HepG2 (cell line): ENCODE measurements around the gene PSD4. TPM values are rescaled to one million over a fixed set of nuclear protein-coding genes. Genes with fewer than 3 reads are reported as not detected.

Source experiments
- AGO2 ChIP-seq: fragments of 200-400 bp; formaldehyde crosslinking; optimal IDR thresholded peaks from 2 replicates; pipeline ENCODE3; 2017; ENCODE audit warnings: mild to moderate bottlenecking, low read depth, low read length, moderate library complexity
- ATF4 ChIP-seq, 2 experiments: fragments of 450-650 bp in 1 of 2; sonication (generic) in 1 of 2; formaldehyde crosslinking; IDR thresholded peaks; 2 replicates each; pipeline versions ENCODE4 v1.5.0 to v1.8.0; 2020 to 2022; ENCODE audit warnings: mild to moderate bottlenecking in 1 of 2, missing genetic modification reagents in 1 of 2
- FIP1L1 ChIP-seq: fragments of 200-400 bp; formaldehyde crosslinking; IDR thresholded peaks from 2 replicates; pipeline ENCODE4 v1.6.1; 2018; ENCODE audit warnings: low read depth, mild to moderate bottlenecking, low read length, moderate library complexity, borderline replicate concordance; ENCODE audit not compliant: insufficient read depth
- NRL ChIP-seq: sonication (generic); formaldehyde crosslinking; IDR thresholded peaks from 2 replicates; pipeline ENCODE4 v1.5.0; 2020; ENCODE audit warnings: missing genetic modification reagents, mild to moderate bottlenecking, moderate library complexity, borderline replicate concordance
- POGZ ChIP-seq: sonication (generic); formaldehyde crosslinking; IDR thresholded peaks from 2 replicates; pipeline ENCODE4 v1.4.0; 2020; ENCODE audit warnings: mild to moderate bottlenecking, missing genetic modification reagents
- POLR2A ChIP-seq, 2 experiments: IDR thresholded peaks; 2 replicates each; pipeline ENCODE4 v1.6.1; 2011; ENCODE audit warnings: low read depth in 2 of 2, low read length in 2 of 2, mild to moderate bottlenecking in 1 of 2, moderate library complexity in 1 of 2; ENCODE audit not compliant: insufficient read depth in 1 of 2
- SETDB1 ChIP-seq: sonication (generic); formaldehyde crosslinking; IDR thresholded peaks from 2 replicates; pipeline ENCODE4 v1.5.1; 2020; ENCODE audit warnings: missing genetic modification reagents, mild to moderate bottlenecking, borderline replicate concordance
- SIN3A ChIP-seq: IDR thresholded peaks from 2 replicates; pipeline ENCODE4 v1.6.1; 2011; ENCODE audit warnings: low read depth, mild to moderate bottlenecking, control low read depth, low read length, borderline replicate concordance
- SNAPC4 ChIP-seq: sonication (generic); formaldehyde crosslinking; IDR thresholded peaks from 2 replicates; pipeline ENCODE4 v1.4.0; 2020; ENCODE audit warnings: mild to moderate bottlenecking, missing genetic modification reagents
- SP140L ChIP-seq: sonication (generic); formaldehyde crosslinking; IDR thresholded peaks from 2 replicates; pipeline ENCODE4 v1.4.0; 2020; ENCODE audit warnings: missing genetic modification reagents, borderline replicate concordance
- TFAP4 ChIP-seq: sonication (generic); IDR thresholded peaks from 2 replicates; pipeline ENCODE4 v1.6.1; 2016; ENCODE audit warnings: low read depth, borderline replicate concordance
- ZBTB14 ChIP-seq: sonication (generic); formaldehyde crosslinking; IDR thresholded peaks from 2 replicates; pipeline ENCODE4 v1.4.0; 2020; ENCODE audit warnings: missing genetic modification reagents
- ZBTB49 ChIP-seq: sonication (generic); formaldehyde crosslinking; IDR thresholded peaks from 2 replicates; pipeline ENCODE4 v1.4.0; 2020; ENCODE audit warnings: missing genetic modification reagents, borderline replicate concordance
- ZNF33B ChIP-seq: sonication (generic); formaldehyde crosslinking; IDR thresholded peaks from 2 replicates; pipeline ENCODE4 v1.5.1; 2020; ENCODE audit warnings: mild to moderate bottlenecking, missing genetic modification reagents
- ZNF597 ChIP-seq: sonication (generic); formaldehyde crosslinking; IDR thresholded peaks from 2 replicates; pipeline ENCODE4 v1.5.0; 2020; ENCODE audit warnings: missing genetic modification reagents
- ZNF670 ChIP-seq: sonication (generic); formaldehyde crosslinking; IDR thresholded peaks from 2 replicates; pipeline ENCODE4 v1.8.0; 2022; ENCODE audit warnings: mild to moderate bottlenecking, missing genetic modification reagents, borderline replicate concordance
- polyA plus RNA-seq, 8 experiments: library from polyadenylated mRNA; depleted of rRNA in 3 of 8; stranded (reverse) in 7 of 8; unstranded in 1 of 8; fragments of >200 nt; fragmentation: Illumina TruSeq in 4 of 8; extraction: Trizol in 4 of 8; gene quantifications; 2 replicates each; pipeline versions ENCODE4 v1.2.1 to v1.2.3, GENCODE V29; 2011 to 2016; ENCODE audit warnings: low read depth in 4 of 8, missing spikeins in 1 of 8, mixed read lengths in 1 of 8; ENCODE audit not compliant: insufficient read depth in 1 of 8
- total RNA-seq, 5 experiments: library from RNA; depleted of rRNA; stranded (reverse); fragments of >200 nt; fragmentation: Illumina TruSeq; extraction: Trizol; gene quantifications; 2 replicates each; pipeline ENCODE4 v1.2.3, GENCODE V29; 2016; ENCODE audit warnings: low read depth in 1 of 5

PSD4 gene
- total and polyA plus RNA-seq, 2 of the 13 experiments (the other 11 are each of a cell fraction or from before 2014, with no cell fraction given), result 5.8 to 9.4 TPM

- 0 out of 2 replicates have a peak, but pooled peaks have one; percentile 80 for TF ChIP-seq SP140L (CRISPR knock-in tag)
- TF ChIP-seq ZBTB49, result no peak
- TF ChIP-seq TFAP4, result peak; percentile 99
- peak; percentile 97 for TF ChIP-seq ZNF670 (CRISPR knock-in tag)
- no peak for TF ChIP-seq FIP1L1
- TF ChIP-seq AGO2, result no peak
- TF ChIP-seq POLR2A (IDR thresholded peaks at IDR 0.05; ENCODE audit: insufficient read depth in 1 of 2, low read depth in 2 of 2, low read length in 2 of 2), result peak; percentile 89 to 93
- peak in 1 of 2 experiments; percentile 81; a peak in 2 of 4 replicates for TF ChIP-seq ATF4 (CRISPR knock-in tag; IDR thresholded peaks at IDR 0.05)
- TF ChIP-seq NRL (CRISPR knock-in tag), result peak; percentile 80
- peak; percentile 80; the same call in 1 of the 2 replicates for TF ChIP-seq SNAPC4 (CRISPR knock-in tag)
- peak; percentile 96 for TF ChIP-seq POGZ (CRISPR knock-in tag)
- no peak for TF ChIP-seq ZNF597 (CRISPR knock-in tag)
- TF ChIP-seq SIN3A, result peak; percentile 88
- TF ChIP-seq ZNF33B (CRISPR knock-in tag), result peak; percentile 70; the same call in 1 of the 2 replicates
- no peak for TF ChIP-seq SETDB1
- TF ChIP-seq ZBTB14, result no peak
These were observed 6.4 kb upstream of the PSD4 start (continued) for GRCh38 chr2:113167115-113167932.
